GM18870 (cell line): ENCODE data around the gene KLHDC1.
"Not testable (repeated sequence)": the region's sequence is repeated elsewhere in the genome, so short reads cannot be mapped to it uniquely, and the experiment has no call there.

ENCODE experiments used
- ATAC-seq: cut with Tn5 transposase; IDR thresholded peaks from one replicate; pipeline ENCODE4 v1.9.1; 2021; ENCODE audit warnings: moderate library complexity; ENCODE audit not compliant: unreplicated experiment

The KLHDC1 gene

GRCh38 chr14:49781040-49781439, 88.1 kb downstream of the KLHDC1 start:
- ATAC-seq, result not testable (repeated sequence)

GRCh38 chr14:49783394-49784014, 90.6 kb downstream of the KLHDC1 start:
- ATAC-seq, result no peak

- ATAC-seq, result no peak
Measured at GRCh38 chr14:49786315-49786714, 93.4 kb downstream of the KLHDC1 start.

- no peak for ATAC-seq
Measured at GRCh38 chr14:49792618-49793017, 99.7 kb downstream of the KLHDC1 start.

GRCh38 chr14:49796025-49796424, 103.1 kb downstream of the KLHDC1 start:
- ATAC-seq, result no peak
